Stimulated activated CD4-positive, alpha-beta T cell treated with anti-CD3 and anti-CD28 coated beads, TNF-alpha, amount 100 ng/mL, for 1 hour (primary cell): ENCODE data around the gene OGDHL.
"Not testable (repeated sequence)": the region's sequence is repeated elsewhere in the genome, so short reads cannot be mapped to it uniquely, and the experiment has no call there.

Experiments
- DNase-seq, 3 donors: peaks; one replicate each; pipeline ENCODE4 v3.0.0-alpha.2; 2020; ENCODE audit warnings: low read depth in 3 of 3, low spot score in 1 of 3

Gene OGDHL

DNA sequence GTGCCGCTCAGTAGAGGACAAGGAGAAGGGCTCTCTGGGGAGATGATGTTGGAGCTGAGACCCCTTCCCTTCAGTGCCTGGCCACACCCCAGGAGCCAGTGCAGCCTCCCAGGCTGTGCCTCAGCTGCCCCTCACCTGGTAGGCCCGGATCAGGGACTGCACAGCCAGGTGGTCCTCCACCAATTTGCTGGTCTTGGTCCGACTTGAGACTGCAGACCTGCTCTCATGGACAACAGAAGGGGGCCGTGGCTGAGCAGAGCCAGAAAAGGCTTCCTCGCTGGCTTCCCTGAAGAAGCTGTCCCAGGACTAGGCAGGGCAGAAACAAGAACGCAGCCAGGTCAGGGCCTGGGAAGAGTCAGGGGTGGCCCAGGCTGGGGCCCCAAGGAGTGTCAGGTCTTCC lies 5.5 kb downstream of the OGDHL start:
- DNase-seq, result no peak

DNA sequence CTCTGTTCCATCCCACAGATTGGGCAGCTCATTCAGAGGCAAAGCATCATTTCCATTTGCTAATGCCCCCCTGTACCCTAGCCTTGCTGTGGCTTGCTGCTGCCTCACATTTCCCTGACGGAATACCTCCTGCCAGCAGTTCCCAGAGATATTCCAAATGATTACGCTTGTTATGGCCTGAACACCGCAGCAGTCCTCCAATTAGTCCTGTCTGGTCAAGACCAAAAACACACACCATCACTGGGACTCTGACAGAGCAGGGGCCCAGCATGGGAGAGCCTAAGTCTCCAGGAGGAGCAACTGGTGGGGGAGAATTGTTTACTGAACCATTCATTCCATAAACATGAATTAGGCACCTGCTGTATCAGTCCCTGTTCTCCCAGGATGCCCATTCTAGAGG lies 6.1 kb downstream of the OGDHL start:
- DNase-seq, result no peak

DNA sequence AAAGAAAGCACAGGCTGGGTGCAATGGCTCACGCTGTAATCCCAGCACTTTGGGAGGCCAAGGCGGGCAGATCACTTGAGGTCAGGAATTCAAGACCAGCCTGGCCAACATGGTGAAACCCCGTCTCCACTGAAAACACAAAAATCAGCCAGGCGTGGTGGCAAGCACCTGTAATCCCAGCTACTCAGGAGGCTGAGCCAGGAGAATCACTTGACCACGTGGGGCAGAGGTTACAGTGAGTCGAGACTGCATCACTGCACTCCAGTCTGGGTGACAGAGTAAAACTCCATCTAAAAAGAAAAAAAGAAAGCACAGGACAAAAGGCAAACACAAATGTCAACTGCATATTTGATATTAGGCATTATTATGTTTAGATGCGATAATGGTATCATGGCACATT lies 7.2 kb downstream of the OGDHL start:
- not testable (repeated sequence) for DNase-seq

DNA sequence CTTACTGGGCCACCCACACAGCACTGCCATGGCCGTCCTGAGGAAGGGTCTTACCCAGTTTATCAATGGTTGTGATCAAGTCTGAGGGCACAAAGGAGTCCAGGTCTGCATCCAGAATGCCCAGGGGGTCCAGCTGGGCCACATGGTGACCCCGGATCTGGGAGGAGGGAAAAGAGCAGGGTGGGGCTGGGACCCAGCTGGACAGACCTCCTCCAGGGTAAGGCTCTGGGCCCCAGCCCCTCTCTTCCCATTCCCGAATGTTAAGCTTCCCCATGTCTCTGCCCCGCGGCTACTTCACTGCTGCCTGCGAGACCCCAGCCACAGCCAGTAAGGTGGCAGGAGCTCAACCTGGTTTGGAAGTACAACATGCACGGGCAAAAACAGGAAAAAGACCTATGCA lies 9.5 kb downstream of the OGDHL start:
- DNase-seq, result no peak

DNA sequence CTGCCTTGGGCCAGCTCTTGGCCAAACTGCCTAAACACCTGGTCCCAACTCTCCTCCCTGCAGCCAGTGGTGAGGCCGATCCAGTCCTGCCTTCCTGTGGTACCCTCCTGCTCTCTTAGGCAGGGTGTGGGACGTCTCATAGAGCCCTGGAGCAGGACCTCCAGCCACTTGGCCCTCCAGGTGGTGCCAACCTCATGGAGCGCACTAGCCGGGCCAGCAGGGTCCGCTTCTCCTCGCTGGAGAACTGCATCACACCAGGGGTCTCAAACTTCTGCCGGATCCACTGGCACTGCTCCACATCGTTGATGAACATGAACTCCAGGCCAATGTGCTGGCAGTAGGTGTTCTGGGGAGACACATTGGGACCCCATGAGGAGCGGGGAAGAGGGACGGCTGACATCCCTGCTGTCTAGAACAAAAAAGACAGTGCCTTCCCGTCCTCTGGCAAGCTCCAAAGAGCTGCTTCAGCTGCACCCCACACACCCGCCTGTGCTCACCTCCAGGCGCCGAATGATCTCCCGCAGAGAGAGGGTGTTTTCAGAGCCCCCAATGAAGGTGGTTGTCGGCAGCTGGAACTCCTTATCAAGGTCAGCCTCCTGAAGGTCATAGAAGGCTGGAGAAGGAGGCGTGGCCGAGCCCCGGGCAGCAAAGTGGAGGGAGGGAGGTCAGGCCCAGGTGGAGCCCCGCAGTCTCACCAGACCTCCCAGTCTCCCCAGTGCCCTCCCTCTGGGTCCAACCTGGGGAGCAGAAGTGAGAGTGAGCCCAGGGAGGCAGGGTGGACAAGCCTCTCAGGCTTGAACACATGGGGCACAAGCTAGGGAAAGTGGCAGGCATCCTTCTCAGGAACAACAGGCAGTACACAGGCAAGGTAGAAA lies 10.2 kb downstream of the OGDHL start:
- DNase-seq, result no peak

DNA sequence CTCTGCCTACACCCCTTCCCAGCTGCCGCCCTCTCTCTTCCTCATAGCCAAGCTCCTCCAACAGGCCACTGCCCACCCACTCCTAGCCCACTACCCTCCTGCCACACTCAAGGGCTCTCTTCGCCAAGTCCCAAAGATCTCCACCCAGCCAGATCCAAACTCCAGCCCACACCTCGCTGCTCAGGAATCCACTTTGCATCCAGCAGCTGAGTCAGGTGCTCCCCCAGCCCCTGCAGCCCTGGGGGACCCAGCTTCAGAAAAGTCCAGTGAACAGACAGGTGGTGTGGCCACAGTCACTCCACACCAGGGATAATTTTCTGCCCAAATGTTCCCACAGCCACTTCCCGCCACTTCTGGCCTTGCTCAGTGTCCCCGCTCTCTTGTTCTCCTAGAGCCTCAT lies 10.9 kb downstream of the OGDHL start:
- DNase-seq, result no peak

DNA sequence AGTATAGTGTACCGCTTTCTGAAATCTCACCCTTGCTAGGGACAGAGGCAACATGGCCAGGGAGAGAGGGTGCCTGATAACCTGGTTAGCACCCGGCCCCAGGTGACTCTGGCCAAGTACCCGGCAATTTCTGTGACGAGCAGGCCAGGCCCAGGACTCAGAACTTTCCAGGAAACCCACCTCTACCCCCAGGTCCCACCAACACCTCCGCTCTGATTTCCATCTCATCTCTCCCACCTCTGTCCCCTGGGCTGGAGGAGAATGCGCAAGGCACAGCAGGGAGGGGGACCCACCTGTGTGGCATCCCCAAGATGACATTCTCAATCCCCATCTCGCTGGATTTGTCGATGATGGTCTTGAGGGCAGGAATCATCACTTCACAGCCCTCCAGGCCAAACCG lies 11.6 kb downstream of the OGDHL start:
- DNase-seq, result no peak

DNA sequence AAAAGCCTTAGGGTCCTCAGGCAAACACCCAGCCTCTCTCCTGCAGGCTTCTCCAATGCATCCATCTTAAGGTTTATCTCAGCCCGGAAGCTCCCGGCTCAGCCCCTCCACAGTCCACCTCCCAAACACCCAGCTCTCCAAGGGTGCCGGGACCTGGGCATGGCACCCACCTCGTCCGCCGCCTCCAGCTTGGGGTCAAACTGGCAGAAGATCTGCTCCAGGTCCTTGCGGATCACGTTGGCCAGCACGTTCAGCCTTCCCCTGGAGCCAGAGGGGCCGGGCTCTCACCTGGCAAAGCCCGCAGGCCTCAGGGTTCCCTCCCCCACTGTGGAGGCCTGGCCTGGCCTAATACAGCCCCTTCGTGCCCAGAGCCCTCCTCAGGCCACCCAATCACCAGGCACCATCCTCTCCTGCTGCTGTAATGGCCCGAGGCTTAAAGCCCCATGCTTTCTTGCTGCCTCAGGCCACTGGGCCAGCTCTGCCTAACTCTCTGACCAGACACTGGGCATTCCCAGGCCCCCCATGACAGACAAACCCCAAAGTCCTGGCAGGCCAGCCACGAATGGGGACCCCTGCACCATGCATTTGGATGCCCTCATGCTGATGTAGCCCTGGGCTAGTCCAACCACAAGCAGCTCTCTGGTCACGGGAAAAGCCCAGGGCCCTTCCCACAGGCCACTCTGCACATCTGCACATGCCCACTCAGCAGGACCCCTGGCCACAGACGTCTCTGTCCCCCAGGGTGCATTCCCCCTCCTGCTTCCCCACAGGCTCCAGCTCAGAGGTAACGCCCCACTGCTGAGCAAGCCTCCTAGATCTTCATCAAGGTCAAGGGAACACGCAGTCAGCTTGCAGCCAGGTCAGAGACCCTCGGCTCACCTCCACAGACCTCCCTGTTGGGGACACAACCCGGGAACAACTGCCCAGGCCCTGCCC lies 12.3 kb downstream of the OGDHL start:
- no peak for DNase-seq

DNA sequence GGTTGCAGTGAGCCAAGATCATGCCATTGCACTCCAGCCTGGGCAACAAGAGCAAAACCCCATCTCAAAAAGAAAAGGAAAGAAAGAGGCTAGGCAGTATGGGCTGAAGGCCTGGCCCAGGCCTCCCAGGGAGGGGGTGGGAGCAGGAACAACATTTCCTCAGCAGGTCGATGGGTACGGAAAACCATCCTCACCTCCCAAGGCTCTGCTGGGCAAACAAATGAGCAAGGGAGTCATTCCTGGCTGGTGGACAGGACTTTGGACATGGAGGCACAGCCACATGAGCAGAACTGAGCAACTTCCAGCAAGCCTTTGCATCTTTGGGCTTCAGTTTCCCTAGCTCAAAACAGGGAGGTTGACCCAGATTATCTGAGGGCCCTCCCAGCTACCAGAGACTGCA lies 13.0 kb downstream of the OGDHL start:
- no peak for DNase-seq

DNA sequence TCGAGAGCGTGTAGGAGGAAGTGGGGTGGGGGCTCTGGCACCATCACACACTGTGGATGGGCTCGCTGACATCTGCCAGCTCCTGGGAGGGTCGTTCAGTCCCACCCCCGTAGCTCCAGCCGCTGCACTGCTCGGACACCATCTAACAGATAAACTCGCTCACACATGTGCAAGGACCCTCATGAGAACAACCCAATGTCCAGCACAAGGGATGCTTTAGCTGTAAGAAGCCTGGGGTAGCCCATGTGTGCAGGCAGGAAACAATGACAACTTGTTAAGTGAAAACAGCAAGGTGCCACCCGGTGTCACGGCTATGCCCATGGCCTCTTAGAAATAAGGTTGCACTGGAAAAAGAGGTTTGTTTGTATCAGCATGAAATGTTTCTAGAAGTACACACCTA lies 14.1 kb downstream of the OGDHL start:
- DNase-seq, result no peak

DNA sequence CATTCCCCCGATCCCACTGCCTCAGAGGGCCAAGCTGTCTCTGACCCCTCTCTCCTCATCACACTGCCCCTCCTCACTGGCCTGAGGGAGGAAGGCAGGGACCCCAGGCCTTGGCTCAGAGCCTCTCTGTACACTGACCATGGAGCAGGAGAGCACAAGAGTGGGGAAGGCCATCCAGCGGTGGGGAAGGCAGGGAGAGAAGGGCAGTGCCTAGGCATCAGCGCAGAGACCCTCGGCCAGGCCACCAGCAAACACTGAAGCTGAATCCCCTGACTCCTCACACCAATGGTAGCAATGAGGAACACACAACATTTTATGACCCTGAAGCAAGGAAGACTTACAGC lies 14.8 kb downstream of the OGDHL start:
- no peak for DNase-seq

DNA sequence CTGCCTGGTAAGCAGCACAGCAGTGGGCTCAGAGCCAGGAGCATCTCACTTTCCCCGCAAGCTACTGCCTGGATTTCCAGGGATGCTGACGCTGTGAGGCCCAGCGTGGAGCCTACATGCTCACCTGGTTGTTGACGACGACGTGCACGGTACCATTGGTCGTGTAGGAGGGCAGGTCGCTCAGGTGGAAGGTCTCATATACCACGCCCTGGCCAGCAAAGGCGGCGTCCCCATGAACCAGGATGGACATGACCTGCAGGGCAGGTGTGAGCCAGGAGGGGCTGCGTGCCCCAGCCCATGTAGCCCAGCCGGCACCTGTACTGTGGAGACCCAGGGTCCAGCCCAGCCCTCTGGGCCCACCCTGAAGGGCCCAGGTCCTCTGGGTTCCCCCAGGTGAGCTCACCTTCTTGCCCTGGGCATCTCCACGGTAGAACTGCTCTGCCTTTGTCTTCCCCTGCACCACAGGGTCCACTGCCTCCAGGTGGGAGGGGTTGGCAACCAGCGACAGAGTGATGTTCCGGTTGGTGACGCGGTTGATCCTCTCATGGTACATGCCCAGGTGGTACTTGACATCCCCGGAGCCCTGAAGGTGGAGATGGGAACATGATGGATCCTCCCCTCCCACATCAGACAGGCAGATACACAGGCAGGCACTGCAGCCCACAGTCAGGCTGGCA lies 15.4 kb downstream of the OGDHL start:
- no peak for DNase-seq

DNA sequence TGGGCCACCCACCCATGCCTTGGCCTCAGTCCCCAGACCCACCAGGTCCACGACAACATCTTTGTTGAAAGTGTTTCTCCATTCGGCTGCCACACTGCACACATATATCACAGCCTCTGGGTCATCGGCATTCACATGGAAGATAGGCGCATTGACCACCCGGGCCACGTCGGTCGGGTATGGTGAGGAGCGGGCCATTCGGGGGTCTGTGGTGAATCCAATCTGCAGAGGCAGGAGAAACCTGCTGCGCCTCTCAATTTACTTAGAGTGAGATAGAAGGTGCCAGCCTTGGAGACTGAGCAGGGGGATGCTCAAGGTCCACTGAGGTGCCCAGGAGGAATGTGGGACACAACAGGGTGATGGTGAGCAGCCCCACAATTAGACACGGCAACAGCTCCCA lies 16.4 kb downstream of the OGDHL start:
- DNase-seq, result no peak

DNA sequence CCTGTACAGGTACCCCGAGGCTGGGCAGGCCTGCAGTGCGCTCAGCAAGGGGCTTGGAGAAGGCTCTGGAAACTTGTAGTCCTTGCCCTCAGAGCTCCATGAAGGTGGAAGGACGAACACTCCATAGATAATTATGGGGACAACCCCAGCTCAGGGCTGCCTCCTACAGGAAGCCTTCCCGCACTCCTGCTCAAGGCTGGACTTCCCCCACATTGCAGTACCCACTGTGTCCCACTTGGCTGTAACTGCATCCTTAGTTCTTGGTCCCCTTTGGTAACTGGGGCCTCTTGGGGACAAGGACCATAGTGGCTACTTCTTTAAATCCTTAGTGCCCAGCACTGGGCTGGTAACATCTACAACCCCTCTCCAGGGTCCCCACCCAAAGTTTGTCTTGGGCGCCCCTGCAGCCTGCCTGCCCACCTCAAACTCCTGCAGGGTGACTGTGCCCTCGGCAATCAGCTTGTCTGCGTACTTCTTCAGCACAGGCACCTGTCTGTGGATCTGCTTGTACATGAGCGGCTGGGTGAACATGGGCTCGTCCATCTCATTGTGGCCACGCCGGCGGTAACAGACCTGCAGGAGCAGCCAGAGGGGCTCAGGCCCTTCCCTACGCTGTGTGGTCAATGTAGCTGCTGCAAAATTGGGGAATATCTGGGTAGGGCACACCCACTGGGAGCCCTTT lies 17.1 kb downstream of the OGDHL start:
- no peak for DNase-seq

DNA sequence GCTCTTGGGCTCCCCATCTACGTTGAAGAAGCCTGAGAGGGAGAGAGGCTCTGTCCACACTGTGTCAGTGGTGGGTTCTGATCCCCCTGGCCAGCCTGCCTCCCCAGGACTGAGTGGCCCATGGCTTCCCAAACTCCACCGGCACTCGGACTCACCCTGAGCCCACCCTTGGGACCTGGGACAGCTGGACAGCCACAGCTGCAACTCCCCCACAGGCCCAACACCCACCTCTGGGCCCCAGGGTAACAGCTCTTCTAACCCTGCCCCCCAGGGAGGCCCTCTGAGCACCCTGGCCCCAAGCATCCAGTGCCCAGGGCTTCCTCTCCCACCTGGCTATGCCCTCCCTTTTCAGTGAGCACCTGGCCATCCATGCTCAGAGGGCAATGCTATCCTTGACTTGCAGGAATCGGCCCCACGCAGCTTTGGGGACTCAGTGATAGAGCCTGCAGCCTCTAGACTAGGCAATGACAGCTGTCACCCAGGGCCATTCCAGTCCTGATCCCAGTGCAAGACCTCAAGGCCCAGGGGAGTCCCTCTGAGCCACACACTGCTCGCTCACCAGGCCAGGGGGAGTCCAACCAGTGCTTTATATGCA lies 17.9 kb downstream of the OGDHL start:
- no peak for DNase-seq

DNA sequence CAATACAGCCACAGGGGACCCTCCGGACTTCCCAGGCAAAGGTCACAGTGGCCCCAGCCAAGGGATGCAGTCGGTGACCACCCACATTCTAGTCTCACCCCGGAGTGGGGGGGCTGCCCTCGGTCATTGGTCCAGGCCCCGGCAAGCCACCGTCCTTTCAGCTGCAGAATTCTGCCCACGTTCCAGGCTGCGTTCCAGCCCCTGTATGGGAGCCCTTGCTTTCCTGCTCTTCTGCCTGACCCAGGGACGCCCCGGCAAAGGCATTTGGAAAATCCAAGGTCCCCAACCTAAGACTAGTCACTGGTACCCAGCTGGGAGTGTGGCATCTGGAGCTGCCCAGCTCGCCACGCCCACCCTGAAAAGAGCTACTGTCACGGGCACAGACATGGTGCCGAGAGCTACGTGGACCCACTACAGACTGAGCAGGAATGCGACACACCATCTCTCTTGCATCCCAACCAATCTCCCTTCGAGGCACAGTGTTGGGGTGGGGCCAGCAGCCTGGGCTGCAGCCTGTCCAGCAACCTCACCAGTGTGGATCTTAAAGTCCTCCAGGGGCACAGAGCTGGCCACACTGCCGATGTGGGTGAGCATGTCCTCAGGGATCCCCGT lies 18.6 kb downstream of the OGDHL start:
- DNase-seq, result no peak

DNA sequence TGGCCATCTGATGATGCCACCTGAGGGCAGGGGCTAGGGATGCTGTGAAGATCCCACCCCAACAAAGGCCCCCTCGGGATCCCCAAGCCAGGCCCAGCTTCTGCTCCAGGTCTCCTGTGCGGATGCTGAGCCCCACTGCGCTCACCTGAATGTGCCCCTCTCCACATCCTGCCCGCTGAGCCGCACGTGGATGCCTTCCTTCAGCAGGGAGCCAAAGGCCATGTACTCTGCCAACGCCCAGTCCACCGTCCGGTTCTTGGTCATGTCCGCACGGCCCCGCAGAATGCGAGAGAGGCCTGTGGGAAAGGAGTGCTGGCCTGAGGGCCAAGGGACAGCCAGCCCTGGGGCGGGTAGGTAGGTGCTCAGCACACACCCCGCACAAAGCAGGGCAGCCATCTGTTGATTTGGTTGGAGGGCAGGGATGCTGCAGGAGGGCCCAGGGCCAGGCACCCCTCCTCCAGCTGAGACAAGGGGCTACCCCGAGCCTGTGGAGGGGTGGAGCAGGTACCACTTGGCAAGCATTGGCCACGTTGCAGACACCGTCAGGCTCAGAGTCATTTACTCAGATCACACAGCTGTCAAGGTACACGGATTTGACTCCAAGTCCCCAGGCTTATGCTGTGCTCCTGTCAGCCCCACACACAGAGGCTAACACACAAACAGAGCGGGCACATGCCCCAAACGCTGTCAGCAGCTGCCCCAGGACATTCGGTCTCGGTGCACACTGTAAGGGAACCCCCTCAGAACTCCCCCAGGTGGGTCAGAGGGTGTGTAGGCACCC lies 19.2 kb downstream of the OGDHL start:
- DNase-seq, result no peak

DNA sequence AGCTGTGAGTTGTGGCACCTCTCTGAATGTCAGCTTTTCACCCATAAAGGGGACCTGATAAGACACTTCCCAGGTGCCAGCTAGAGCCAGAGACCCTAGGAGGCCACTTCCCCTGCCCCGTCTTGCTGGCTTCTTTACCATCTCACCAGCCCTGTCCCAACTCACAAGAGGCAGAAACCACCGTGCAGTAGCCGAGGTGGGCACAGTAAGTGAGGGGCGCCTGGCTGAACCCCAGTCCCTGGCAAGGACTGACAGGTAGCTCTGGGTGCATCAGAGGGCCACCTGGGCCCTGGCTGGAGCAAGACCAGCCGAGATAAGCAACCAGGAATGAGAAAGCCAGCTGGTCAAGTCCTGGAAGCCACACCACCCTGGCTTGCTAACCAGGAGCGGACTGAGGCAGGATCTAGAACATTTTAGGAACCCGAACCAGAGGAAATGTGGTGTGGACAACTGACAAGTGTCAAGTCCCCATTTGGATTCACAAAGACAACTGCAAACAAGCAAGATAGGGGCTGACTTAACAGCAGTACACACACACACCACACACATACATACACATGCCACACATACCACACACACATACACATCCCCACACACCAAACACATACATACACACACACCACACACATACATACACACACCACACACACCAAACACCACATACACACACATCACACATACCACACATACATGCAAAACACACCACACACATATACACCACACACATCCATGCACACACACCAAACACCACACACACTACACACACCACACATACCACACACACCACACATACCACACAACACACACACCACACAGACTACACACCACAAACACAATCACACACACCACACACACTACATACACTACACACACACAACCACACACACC lies 20.8 kb downstream of the OGDHL start:
- DNase-seq, result no peak
